SK-N-SH treated with all-trans-retinoic acid at 6 μM for 48 hours (cell line): Measurements from ENCODE around the gene CCNI2.

ENCODE experiments used
- ATAC-seq: fragments of 200-7000 bp; cut with Tn5 transposase; 3 replicates; pipeline ENCODE4 v1.9.1; 2020; ENCODE audit warnings: mild to moderate bottlenecking, moderate library complexity
- ARNTL ChIP-seq: fragments of 450-650 bp; formaldehyde crosslinking; IDR thresholded peaks from 2 replicates; pipeline ENCODE4 v1.5.0; 2020; ENCODE audit warnings: low read depth, mild to moderate bottlenecking, moderate library complexity, borderline replicate concordance
- BACH2 ChIP-seq: fragments of 250-450 bp; sonication (Bioruptor Pico); IDR thresholded peaks from 2 replicates; pipeline ENCODE4 v1.9.0; 2021; ENCODE audit warnings: mild to moderate bottlenecking, borderline replicate concordance
- CREB5 ChIP-seq: fragments of 250-450 bp; sonication (Bioruptor Pico); IDR thresholded peaks from 2 replicates; pipeline ENCODE4 v1.5.1; 2020; ENCODE audit warnings: low read depth, mild to moderate bottlenecking, moderate library complexity
- CSDC2 ChIP-seq: fragments of 250-450 bp; sonication (Bioruptor Pico); IDR thresholded peaks from 2 replicates; pipeline ENCODE4 v1.5.0; 2020; ENCODE audit warnings: mild to moderate bottlenecking, moderate library complexity
- GLIS3 ChIP-seq: fragments of 250-450 bp; sonication (Bioruptor Pico); IDR thresholded peaks from 2 replicates; pipeline ENCODE4 v1.5.0; 2020; ENCODE audit warnings: mild to moderate bottlenecking, moderate library complexity
- OSR1 ChIP-seq: fragments of 250-450 bp; sonication (Bioruptor Pico); IDR thresholded peaks from 2 replicates; pipeline ENCODE4 v1.8.0; 2022; ENCODE audit warnings: moderate library complexity, mild to moderate bottlenecking, inconsistent platforms
- POU6F1 ChIP-seq: fragments of 250-450 bp; sonication (Bioruptor Pico); IDR thresholded peaks from 2 replicates; pipeline ENCODE4 v1.8.0; 2021; ENCODE audit warnings: low read depth, mild to moderate bottlenecking, moderate library complexity, borderline replicate concordance
- PPARA ChIP-seq: fragments of 250-450 bp; sonication (Bioruptor Pico); IDR thresholded peaks from 2 replicates; pipeline ENCODE4 v1.5.0; 2020; ENCODE audit warnings: mild to moderate bottlenecking, borderline replicate concordance
- RARB ChIP-seq: fragments of 250-450 bp; sonication (Bioruptor Pico); IDR thresholded peaks from 2 replicates; pipeline ENCODE4 v1.8.0; 2021; ENCODE audit warnings: mild to moderate bottlenecking, moderate library complexity
- SNAI2 ChIP-seq: fragments of 250-450 bp; sonication (Bioruptor Pico); IDR thresholded peaks from 2 replicates; pipeline ENCODE4 v1.5.0; 2020; ENCODE audit warnings: mild to moderate bottlenecking, moderate library complexity
- TOX ChIP-seq: fragments of 250-450 bp; sonication (Bioruptor Pico); IDR thresholded peaks from 2 replicates; pipeline ENCODE4 v1.8.0; 2021; ENCODE audit warnings: mild to moderate bottlenecking, moderate library complexity, borderline replicate concordance
- TSHZ2 ChIP-seq: fragments of 250-450 bp; sonication (Bioruptor Pico); IDR thresholded peaks from 2 replicates; pipeline ENCODE4 v1.5.0; 2020; ENCODE audit warnings: mild to moderate bottlenecking, moderate library complexity
- ZC3H10 ChIP-seq: fragments of 250-450 bp; sonication (Bioruptor Pico); IDR thresholded peaks from 2 replicates; pipeline ENCODE4 v1.5.1; 2021; ENCODE audit warnings: mild to moderate bottlenecking, moderate library complexity
- ZNF565 ChIP-seq: fragments of 450-650 bp; formaldehyde crosslinking; conservative IDR thresholded peaks from 2 replicates; pipeline ENCODE4 v1.5.0; 2020; ENCODE audit warnings: low read depth, mild to moderate bottlenecking, moderate library complexity
- ZNF70 ChIP-seq: fragments of 450-650 bp; formaldehyde crosslinking; IDR thresholded peaks from 2 replicates; pipeline ENCODE4 v1.5.0; 2020; ENCODE audit warnings: mild to moderate bottlenecking, moderate library complexity
- ZNF8 ChIP-seq: fragments of 450-650 bp; formaldehyde crosslinking; IDR thresholded peaks from 2 replicates; pipeline ENCODE4 v1.5.0; 2020; ENCODE audit warnings: mild to moderate bottlenecking, moderate library complexity
- TF ChIP-seq, protein P1 (sequence below): fragments of 250-450 bp; sonication (Bioruptor Pico); IDR thresholded peaks from 2 replicates; pipeline ENCODE4 v1.5.1; 2021; ENCODE audit warnings: mild to moderate bottlenecking, moderate library complexity
- TF ChIP-seq, protein P2 (sequence below): fragments of 250-450 bp; sonication (Bioruptor Pico); IDR thresholded peaks from 2 replicates; pipeline ENCODE4 v1.8.0; 2020; ENCODE audit warnings: mild to moderate bottlenecking, moderate library complexity, borderline replicate concordance

The CCNI2 gene

DNA sequence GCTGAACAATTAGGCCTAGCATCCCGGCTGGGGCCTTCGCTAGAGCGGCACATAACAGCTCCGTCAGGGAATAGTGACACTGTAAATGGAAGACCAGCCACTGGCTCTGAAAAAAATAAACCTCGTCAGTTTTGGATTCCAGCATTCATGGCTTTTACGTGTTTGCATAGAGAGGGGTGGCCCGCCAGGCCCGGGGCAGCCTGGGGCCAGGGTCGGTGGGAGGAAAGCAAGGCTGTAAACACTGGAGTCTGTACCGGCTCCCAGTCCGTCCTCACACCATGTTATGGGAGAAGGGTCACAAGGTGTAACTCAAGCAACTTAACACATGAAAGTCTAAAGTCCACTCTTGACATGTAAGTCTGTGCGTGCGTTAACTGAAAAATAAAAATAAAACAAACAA is 11.2 kb downstream of the CCNI2 start:
- ATAC-seq, result no peak
- TF ChIP-seq, protein P1, sequence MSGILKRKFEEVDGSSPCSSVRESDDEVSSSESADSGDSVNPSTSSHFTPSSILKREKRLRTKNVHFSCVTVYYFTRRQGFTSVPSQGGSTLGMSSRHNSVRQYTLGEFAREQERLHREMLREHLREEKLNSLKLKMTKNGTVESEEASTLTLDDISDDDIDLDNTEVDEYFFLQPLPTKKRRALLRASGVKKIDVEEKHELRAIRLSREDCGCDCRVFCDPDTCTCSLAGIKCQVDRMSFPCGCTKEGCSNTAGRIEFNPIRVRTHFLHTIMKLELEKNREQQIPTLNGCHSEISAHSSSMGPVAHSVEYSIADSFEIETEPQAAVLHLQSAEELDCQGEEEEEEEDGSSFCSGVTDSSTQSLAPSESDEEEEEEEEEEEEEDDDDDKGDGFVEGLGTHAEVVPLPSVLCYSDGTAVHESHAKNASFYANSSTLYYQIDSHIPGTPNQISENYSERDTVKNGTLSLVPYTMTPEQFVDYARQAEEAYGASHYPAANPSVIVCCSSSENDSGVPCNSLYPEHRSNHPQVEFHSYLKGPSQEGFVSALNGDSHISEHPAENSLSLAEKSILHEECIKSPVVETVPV (CRISPR knock-in tag), result no peak
- TF ChIP-seq SNAI2 (CRISPR knock-in tag) (no peak), ZC3H10 (CRISPR knock-in tag) (no peak), BACH2 (no peak), TSHZ2 (CRISPR knock-in tag) (no peak), RARB (CRISPR knock-in tag) (no peak), OSR1 (no peak), GLIS3 (no peak), ZNF8 (CRISPR knock-in tag) (no peak), CREB5 (no peak), ARNTL (no peak), CSDC2 (no peak), ZNF565 (CRISPR knock-in tag) (no peak), TOX (CRISPR knock-in tag) (no peak), POU6F1 (CRISPR knock-in tag) (no peak), PPARA (CRISPR knock-in tag) (no peak)
- TF ChIP-seq, protein P2, sequence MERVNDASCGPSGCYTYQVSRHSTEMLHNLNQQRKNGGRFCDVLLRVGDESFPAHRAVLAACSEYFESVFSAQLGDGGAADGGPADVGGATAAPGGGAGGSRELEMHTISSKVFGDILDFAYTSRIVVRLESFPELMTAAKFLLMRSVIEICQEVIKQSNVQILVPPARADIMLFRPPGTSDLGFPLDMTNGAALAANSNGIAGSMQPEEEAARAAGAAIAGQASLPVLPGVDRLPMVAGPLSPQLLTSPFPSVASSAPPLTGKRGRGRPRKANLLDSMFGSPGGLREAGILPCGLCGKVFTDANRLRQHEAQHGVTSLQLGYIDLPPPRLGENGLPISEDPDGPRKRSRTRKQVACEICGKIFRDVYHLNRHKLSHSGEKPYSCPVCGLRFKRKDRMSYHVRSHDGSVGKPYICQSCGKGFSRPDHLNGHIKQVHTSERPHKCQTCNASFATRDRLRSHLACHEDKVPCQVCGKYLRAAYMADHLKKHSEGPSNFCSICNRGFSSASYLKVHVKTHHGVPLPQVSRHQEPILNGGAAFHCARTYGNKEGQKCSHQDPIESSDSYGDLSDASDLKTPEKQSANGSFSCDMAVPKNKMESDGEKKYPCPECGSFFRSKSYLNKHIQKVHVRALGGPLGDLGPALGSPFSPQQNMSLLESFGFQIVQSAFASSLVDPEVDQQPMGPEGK (CRISPR knock-in tag), result no peak

DNA sequence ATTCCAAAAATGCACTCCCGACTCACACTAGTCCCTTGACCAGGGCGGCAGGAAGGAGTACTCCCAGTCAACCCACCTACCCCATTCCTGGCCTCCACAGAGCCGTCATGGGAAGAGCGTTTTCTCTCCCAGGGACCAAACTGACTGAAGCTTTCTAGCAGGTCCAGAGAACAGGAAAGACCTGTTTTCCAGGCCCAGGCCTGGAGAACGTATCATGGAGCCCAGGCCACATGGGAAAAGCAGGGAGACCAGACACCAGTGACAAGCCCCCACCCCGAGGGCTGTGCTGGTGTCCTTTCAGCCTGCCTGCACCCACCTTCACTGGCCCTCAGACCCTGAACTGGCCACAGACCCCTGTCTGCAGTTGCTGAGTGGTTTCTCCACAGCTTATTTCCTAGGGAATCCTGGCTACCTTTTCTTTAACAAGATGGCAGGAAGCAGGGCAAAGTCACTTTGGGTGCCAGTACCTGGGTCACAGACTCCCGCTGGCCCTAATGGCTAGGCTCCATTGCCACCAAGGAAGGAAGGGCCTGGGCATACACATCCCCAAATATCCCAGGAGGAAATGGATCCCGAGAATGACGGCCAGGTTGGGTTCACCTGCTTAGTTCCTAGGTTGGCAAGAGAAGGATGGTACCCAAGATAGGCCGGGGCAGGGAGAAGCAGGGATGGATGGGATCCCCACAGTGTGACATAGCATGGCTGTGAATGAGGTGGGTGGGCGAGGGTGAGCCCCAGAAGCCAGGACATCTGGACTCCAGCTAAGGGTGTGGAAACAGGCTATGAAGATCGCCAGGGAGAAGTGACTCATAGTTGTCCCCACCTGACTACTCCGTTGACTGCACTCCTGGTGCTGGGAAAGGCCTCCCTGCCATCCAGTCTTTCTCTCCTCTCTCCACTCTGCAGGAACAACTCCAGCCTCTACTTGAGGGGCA is 12.2 kb downstream of the CCNI2 start:
- TF ChIP-seq TSHZ2 (CRISPR knock-in tag) (no peak), RARB (CRISPR knock-in tag) (no peak), ZNF70 (CRISPR knock-in tag) (no peak)
- no peak for ATAC-seq
